ENCODE results near the gene ZCCHC7. TPM values are rescaled to one million over a fixed set of nuclear protein-coding genes. Genes with fewer than 3 reads are reported as not detected.

The ZCCHC7 gene
- total and polyA plus RNA-seq, 2 of the 8 experiments (the other 6 are each of a cell fraction or from before 2014, with no cell fraction given): 12.2 to 27.5 TPM

GRCh38 chr9:37337301-37337890 is 217.0 kb downstream of the ZCCHC7 start (continued):
- TF ChIP-seq, protein P1, sequence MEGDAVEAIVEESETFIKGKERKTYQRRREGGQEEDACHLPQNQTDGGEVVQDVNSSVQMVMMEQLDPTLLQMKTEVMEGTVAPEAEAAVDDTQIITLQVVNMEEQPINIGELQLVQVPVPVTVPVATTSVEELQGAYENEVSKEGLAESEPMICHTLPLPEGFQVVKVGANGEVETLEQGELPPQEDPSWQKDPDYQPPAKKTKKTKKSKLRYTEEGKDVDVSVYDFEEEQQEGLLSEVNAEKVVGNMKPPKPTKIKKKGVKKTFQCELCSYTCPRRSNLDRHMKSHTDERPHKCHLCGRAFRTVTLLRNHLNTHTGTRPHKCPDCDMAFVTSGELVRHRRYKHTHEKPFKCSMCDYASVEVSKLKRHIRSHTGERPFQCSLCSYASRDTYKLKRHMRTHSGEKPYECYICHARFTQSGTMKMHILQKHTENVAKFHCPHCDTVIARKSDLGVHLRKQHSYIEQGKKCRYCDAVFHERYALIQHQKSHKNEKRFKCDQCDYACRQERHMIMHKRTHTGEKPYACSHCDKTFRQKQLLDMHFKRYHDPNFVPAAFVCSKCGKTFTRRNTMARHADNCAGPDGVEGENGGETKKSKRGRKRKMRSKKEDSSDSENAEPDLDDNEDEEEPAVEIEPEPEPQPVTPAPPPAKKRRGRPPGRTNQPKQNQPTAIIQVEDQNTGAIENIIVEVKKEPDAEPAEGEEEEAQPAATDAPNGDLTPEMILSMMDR (IDR thresholded peaks at IDR 0.05; ENCODE audit: control extremely low read depth in 1 of 3, insufficient read depth in 1 of 3, low read depth in 1 of 3, low read length in 3 of 3): no peak
- no peak for TF ChIP-seq SP1 (IDR thresholded peaks at IDR 0.05; ENCODE audit: low read depth, low read length)
- no peak for TF ChIP-seq MAFK (IDR thresholded peaks at IDR 0.05; ENCODE audit: low read depth, low read length)
- TF ChIP-seq E2F6 (IDR thresholded peaks at IDR 0.05): no peak
- no peak for TF ChIP-seq SP2 (IDR thresholded peaks at IDR 0.05; ENCODE audit: low read length)
- TF ChIP-seq RFX5 (IDR thresholded peaks at IDR 0.05; ENCODE audit: borderline replicate concordance, low read depth, low read length): no peak
- TF ChIP-seq TAF1 (IDR thresholded peaks at IDR 0.05; ENCODE audit: low read depth, low read length): no peak
